Neural cell (in vitro differentiated cells): ENCODE measurements around the gene RAB22A. TPM values are rescaled to one million over a fixed set of nuclear protein-coding genes. Genes with fewer than 3 reads are reported as not detected.

ENCODE experiments used
- H2AFZ ChIP-seq: fragments of 200-600, 300-800 bp; sonication (generic), shearing (Covaris generic); 2 replicates; pipeline ENCODE4 v1.6.0; 2014; ENCODE audit warnings: low read depth, mild to moderate bottlenecking, antibody characterized with exemption, low read length, moderate library complexity
- H3F3A ChIP-seq: fragments of 200-600 bp; shearing (Covaris generic); 2 replicates; pipeline ENCODE4 v1.6.1; 2016; ENCODE audit warnings: mild to moderate bottlenecking, moderate library complexity, mixed read lengths, antibody characterized with exemption, low read length; ENCODE audit not compliant: insufficient read depth, poor library complexity, severe bottlenecking
- H3K27ac ChIP-seq: fragments of 200-600, 300-800 bp; sonication (generic), shearing (Covaris generic); 2 replicates; pipeline ENCODE4 v1.5.1; 2014; ENCODE audit warnings: mild to moderate bottlenecking, low read length, moderate library complexity
- H3K27me3 ChIP-seq: fragments of 300-800, 200-600 bp; sonication (generic), shearing (Covaris generic); 2 replicates; pipeline ENCODE4 v1.6.0; 2014; ENCODE audit warnings: mild to moderate bottlenecking, low read depth, low read length, moderate library complexity; ENCODE audit not compliant: insufficient read depth
- H3K36me3 ChIP-seq: fragments of 300-800, 200-600 bp; sonication (generic), shearing (Covaris generic); 2 replicates; pipeline ENCODE4 v1.5.1; 2014; ENCODE audit warnings: mild to moderate bottlenecking, antibody characterized with exemption, low read length, moderate library complexity; ENCODE audit not compliant: insufficient read depth
- H3K4me2 ChIP-seq: fragments of 300-800, 200-600 bp; sonication (generic), shearing (Covaris generic); 2 replicates; pipeline ENCODE4 v1.6.0; 2014; ENCODE audit warnings: mild to moderate bottlenecking, low read length
- H3K4me3 ChIP-seq: fragments of 300-800, 200-600 bp; sonication (generic), shearing (Covaris generic); 2 replicates; pipeline ENCODE4 v1.5.1; 2014; ENCODE audit warnings: mild to moderate bottlenecking, low read length, moderate library complexity
- H3K79me2 ChIP-seq: fragments of 200-600 bp; shearing (Covaris generic); replicated peaks from 2 replicates; pipeline ENCODE4 v1.6.0; 2014; ENCODE audit warnings: mild to moderate bottlenecking, low read length, moderate library complexity; ENCODE audit not compliant: insufficient read depth
- H3K9ac ChIP-seq: fragments of 300-800, 200-600 bp; sonication (generic), shearing (Covaris generic); 2 replicates; pipeline ENCODE4 v1.6.1; 2016; ENCODE audit warnings: mild to moderate bottlenecking, low read length, mixed read lengths
- H3K9me2 ChIP-seq: fragments of 200-600 bp; shearing (Covaris generic); 2 replicates; pipeline ENCODE4 v1.6.1; 2016; ENCODE audit warnings: mild to moderate bottlenecking, low read length, mixed read lengths; ENCODE audit not compliant: insufficient read depth
- H3K9me3 ChIP-seq: fragments of 200-600, 300-800 bp; sonication (generic), shearing (Covaris generic); 2 replicates; pipeline ENCODE4 v1.6.1; 2016; ENCODE audit warnings: mild to moderate bottlenecking, mixed run types, low read length, moderate library complexity, mixed read lengths
- H4K20me1 ChIP-seq: fragments of 200-600 bp; shearing (Covaris generic); 2 replicates; pipeline ENCODE4 v1.6.1; 2016; ENCODE audit warnings: mild to moderate bottlenecking, mixed run types; ENCODE audit not compliant: insufficient read depth
- CTCF ChIP-seq: fragments of 450-650 bp; IDR thresholded peaks from 2 replicates; pipeline ENCODE4 v1.5.1; 2014; ENCODE audit warnings: antibody characterized with exemption, mild to moderate bottlenecking, moderate library complexity; ENCODE audit not compliant: poor library complexity, severe bottlenecking
- EP300 ChIP-seq: fragments of 450-650 bp; conservative IDR thresholded peaks from 2 replicates; pipeline ENCODE4 v1.6.1; 2014; ENCODE audit warnings: antibody characterized with exemption, mild to moderate bottlenecking, moderate library complexity; ENCODE audit not compliant: poor library complexity, severe bottlenecking
- EZH2 ChIP-seq: fragments of 200-600, 300-800 bp; shearing (Covaris generic), sonication (generic); IDR thresholded peaks from 2 replicates; pipeline ENCODE4 v1.6.1; 2014; ENCODE audit warnings: antibody characterized with exemption, low read length, borderline replicate concordance, mild to moderate bottlenecking; ENCODE audit not compliant: insufficient read depth, poor library complexity, severe bottlenecking
- MXI1 ChIP-seq: fragments of 450-650 bp; conservative IDR thresholded peaks from 2 replicates; pipeline ENCODE4 v1.6.1; 2014; ENCODE audit warnings: antibody characterized with exemption, mild to moderate bottlenecking; ENCODE audit not compliant: poor library complexity, severe bottlenecking
- POLR2AphosphoS5 ChIP-seq: IDR thresholded peaks from 2 replicates; pipeline ENCODE4 v1.6.1; 2012
- RAD21 ChIP-seq: fragments of 450-650 bp; conservative IDR thresholded peaks from 2 replicates; pipeline ENCODE4 v1.6.1; 2014; ENCODE audit warnings: antibody characterized with exemption, mild to moderate bottlenecking, moderate library complexity
- REST ChIP-seq: IDR thresholded peaks from 2 replicates; pipeline ENCODE4 v1.6.1; 2012; ENCODE audit warnings: borderline replicate concordance
- SMC3 ChIP-seq: fragments of 450-650 bp; conservative IDR thresholded peaks from 2 replicates; pipeline ENCODE4 v1.6.1; 2014; ENCODE audit warnings: antibody characterized with exemption, mild to moderate bottlenecking, moderate library complexity; ENCODE audit not compliant: poor library complexity
- TAF1 ChIP-seq: IDR thresholded peaks from 2 replicates; pipeline ENCODE4 v1.6.1; 2012; ENCODE audit warnings: low read depth
- polyA plus RNA-seq: library from polyadenylated mRNA; depleted of rRNA; stranded (reverse); fragments of >200 nt; gene quantifications from 2 replicates; pipeline ENCODE4 v1.2.3, GENCODE V29; 2014

RAB22A gene
- polyA plus RNA-seq, 1 donor from 2014 or later = 15.7 TPM

GRCh38 chr20:58399926-58400325 lies 90.4 kb downstream of the RAB22A start:
- TF ChIP-seq TAF1 = no peak
- no peak for TF ChIP-seq CTCF
- no peak for TF ChIP-seq REST
- TF ChIP-seq EZH2 = no peak
- TF ChIP-seq RAD21 = no peak
- no peak for TF ChIP-seq MXI1
- no peak for TF ChIP-seq EP300
- no peak for TF ChIP-seq POLR2AphosphoS5
- no peak for TF ChIP-seq SMC3
- Histone ChIP-seq H3K9me3 (no peaks in the 10 kb centered on the region), H3K79me2 (peaks cover 76% of the 10 kb centered on the region), H3K4me3 (no peak overlapping the region), H3K4me2 (no peak overlapping the region), H3K27me3 (no peaks in the 10 kb centered on the region), H3K9me2 (no peaks in the 10 kb centered on the region), H4K20me1 (no peaks in the 10 kb centered on the region), H3K27ac (no peak overlapping the region), H2AFZ (no peak overlapping the region), H3K36me3 (no peaks in the 10 kb centered on the region), H3K9ac (no peak overlapping the region), H3F3A (no peaks in the 10 kb centered on the region)

GRCh38 chr20:58401162-58401561 lies 91.6 kb downstream of the RAB22A start:
- Histone ChIP-seq H3K9me2 (no peaks in the 10 kb centered on the region), H3K9ac (no peak overlapping the region), H2AFZ (no peak overlapping the region), H3K27me3 (no peaks in the 10 kb centered on the region), H3F3A (no peaks in the 10 kb centered on the region), H3K4me2 (no peak overlapping the region), H3K36me3 (no peaks in the 10 kb centered on the region), H4K20me1 (no peaks in the 10 kb centered on the region), H3K9me3 (no peaks in the 10 kb centered on the region), H3K79me2 (peaks cover 75% of the 10 kb centered on the region), H3K4me3 (no peak overlapping the region), H3K27ac (no peak overlapping the region)
- no peak for TF ChIP-seq EZH2
- TF ChIP-seq TAF1 = no peak
- TF ChIP-seq REST = no peak
- TF ChIP-seq RAD21 = no peak
- no peak for TF ChIP-seq CTCF
- no peak for TF ChIP-seq SMC3
- no peak for TF ChIP-seq MXI1
